ENCODE data around the gene ETDA. TPM values are rescaled to one million over a fixed set of nuclear protein-coding genes. Genes with fewer than 3 reads are reported as not detected.
"Not testable (repeated sequence)": the region's sequence is repeated elsewhere in the genome, so short reads cannot be mapped to it uniquely, and the experiment has no call there.

The ETDA gene
- not detected for total RNA-seq

- H3K4me1 ChIP-seq; ATAC-seq; H3K27me3 ChIP-seq; H3K36me3 ChIP-seq (replicated peaks in 1 of 2; ENCODE audit: insufficient read depth in 1 of 2, low read depth in 2 of 2); DNase-seq; intact Hi-C loops (cut with DNase I); H3K9me3 ChIP-seq; H3K4me3 ChIP-seq; H3K27ac ChIP-seq: not testable (repeated sequence)
- no CpG with 5 or more reads among the region's 1 CpG for WGBS, 2 donors
Observed at GRCh38 chrX:135252011-135252518, at the start of gene ETDA. Gene ETDA (plus strand): TSS chrX:135252061. CDS start chrX:135253277, 1,216 bp downstream.

DNA sequence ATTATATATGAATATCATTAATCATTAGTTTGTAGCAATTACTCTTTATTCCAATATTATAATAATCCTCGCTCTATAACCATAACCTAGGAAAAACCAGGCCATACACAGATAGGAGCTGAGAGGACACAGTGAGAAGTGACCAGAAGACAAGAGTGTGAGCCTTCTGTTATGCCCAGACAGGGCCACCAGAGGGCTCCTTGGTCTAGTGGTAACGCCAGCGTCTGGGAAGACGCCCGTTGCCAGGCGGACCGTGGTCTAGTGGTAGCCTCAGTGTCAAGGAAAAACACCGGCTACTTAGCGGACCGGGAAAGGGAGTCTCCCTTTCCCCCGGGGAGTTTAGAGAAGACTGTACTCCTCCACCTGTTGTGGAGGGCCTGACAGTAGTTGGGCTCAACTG is 45.4 kb upstream of the ETDA start:
- H3K27me3 ChIP-seq; H3K27ac ChIP-seq; H3K9me3 ChIP-seq; intact Hi-C loops (cut with DNase I); ATAC-seq; H3K4me1 ChIP-seq; H3K4me3 ChIP-seq; H3K36me3 ChIP-seq (replicated peaks in 1 of 2; ENCODE audit: insufficient read depth in 1 of 2, low read depth in 2 of 2): not testable (repeated sequence)
- 13 to 14% methylated on average over 6 to 10 of the region's 11 CpGs for WGBS, 2 donors
- peak in 3 of 7 experiments; percentile 21 to 45 (median 27) for TF ChIP-seq CTCF (IDR thresholded peaks at IDR 0.05)
- peak in 3 of 4 donors; percentile 14 to 60 (median 22) for DNase-seq

DNA sequence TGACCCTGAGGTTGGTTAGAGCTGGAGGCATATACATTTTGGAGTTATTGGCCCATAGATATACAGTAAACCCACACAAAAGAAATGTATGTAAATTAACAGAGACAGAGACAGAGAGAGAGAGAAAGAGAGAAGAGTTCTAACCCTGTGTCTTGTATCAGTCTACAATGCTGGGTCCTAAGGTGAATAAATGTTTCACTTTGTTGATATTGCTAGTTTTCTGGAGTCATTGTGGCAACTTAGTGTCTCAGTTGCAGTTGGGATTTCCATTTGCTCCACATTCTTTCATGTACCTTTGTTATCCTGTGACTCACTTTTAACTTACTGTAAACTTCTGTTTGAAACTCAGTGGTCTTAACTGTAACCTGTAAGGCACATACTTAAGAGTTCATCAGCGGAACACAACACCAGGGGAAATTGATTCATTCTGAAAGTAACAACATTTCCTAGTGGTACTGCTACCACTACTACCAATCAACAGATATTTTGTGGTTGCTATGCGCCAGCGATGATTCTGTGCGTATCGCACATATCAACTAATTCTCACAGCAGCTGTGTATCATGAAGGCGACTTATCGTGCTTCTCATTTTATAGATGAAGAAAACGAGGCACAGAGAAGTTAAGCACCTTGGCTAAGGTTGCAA is 38.5 kb upstream of the ETDA start:
- ATAC-seq = no peak
- H3K4me1 ChIP-seq = no peaks in the 10 kb centered on the region

GRCh38 chrX:135245989-135246388 is 5.9 kb upstream of the ETDA start:
- H3K9me3 ChIP-seq; ATAC-seq; H3K36me3 ChIP-seq (replicated peaks in 1 of 2; ENCODE audit: insufficient read depth in 1 of 2, low read depth in 2 of 2); H3K4me1 ChIP-seq; H3K27me3 ChIP-seq; DNase-seq; H3K27ac ChIP-seq; H3K4me3 ChIP-seq; intact Hi-C loops (cut with DNase I): not testable (repeated sequence)
- WGBS, 2 donors = no CpG with 5 or more reads among the region's 6 CpGs

More for the DNA sequence above, 38.5 kb upstream of the ETDA start:
- intact Hi-C loops (cut with DNase I) = no loop called here
- TF ChIP-seq POLR2A (IDR thresholded peaks at IDR 0.05) (no peak), CTCF (IDR thresholded peaks at IDR 0.05) (no peak)
- 75 to 80% methylated on average over 8 of the region's 8 CpGs for WGBS, 2 donors
- H3K27ac ChIP-seq = no peak overlapping the region
- H3K36me3 ChIP-seq (replicated peaks in 1 of 2; ENCODE audit: insufficient read depth in 1 of 2, low read depth in 2 of 2) = no peaks in the 10 kb centered on the region
- no peaks in the 10 kb centered on the region for H3K9me3 ChIP-seq
- no peaks in the 10 kb centered on the region for H3K27me3 ChIP-seq
- no peak overlapping the region for H3K4me3 ChIP-seq
- DNase-seq = no peak

DNA sequence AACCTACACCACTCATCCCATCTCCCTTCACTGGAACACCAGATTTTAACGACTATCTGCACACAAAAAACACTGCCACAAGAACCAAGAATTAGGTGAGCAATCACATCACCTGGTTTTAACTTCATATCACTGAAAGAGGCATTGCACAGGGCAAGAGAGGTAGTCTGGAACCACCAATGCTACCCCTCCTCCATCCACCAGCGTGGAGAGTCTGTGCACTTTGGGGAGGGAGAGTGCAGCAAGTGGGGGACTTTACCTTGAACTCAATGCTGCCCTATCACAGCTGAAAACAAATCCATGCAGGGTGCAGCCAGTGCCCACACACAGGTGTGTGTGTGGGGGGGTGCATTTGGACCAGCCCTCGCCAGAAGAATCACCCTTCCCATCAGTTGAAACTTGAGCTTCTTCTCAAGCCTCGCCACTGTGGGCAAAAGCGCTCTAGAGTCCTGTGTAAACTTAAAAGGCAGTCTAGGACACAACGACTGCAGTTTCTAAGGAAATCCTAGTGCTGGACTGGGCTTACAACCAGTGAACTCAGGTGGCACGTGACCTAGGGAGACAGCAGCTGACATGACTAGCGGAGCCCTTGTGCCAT is 4.3 kb downstream of the ETDA start:
- H3K4me1 ChIP-seq; H3K9me3 ChIP-seq; DNase-seq; H3K4me3 ChIP-seq; intact Hi-C loops (cut with DNase I); H3K27ac ChIP-seq; H3K27me3 ChIP-seq; H3K36me3 ChIP-seq (replicated peaks in 1 of 2; ENCODE audit: insufficient read depth in 1 of 2, low read depth in 2 of 2); ATAC-seq: not testable (repeated sequence)
- WGBS, 2 donors = 17 to 80% methylated on average over 1 to 3 of the region's 8 CpGs

DNA sequence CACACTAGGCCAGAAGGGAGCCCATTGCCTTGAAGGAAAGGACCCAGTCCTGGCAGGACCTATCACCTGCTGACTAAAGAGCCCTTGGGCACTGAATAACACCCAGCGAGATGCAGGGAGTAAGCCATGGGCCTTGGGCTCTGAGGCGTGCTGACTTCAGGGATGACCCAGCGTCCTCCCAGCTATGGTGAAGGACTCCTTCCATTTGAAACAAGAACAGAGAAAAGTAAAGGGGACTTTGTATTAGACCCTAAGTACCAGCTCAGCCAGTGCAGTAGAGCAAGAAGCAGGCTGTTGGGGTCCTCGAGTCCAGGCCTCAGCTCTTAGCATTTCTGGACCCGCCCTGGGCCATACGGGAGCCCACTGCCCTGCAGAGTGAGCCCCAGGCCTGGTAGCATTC is 5.1 kb downstream of the ETDA start:
- Histone ChIP-seq H3K27ac (no peak overlapping the region), H3K4me1 (no peaks in the 10 kb centered on the region), H3K36me3 (replicated peaks in 1 of 2; ENCODE audit: insufficient read depth in 1 of 2, low read depth in 2 of 2) (no peaks in the 10 kb centered on the region), H3K27me3 (no peaks in the 10 kb centered on the region), H3K9me3 (no peaks in the 10 kb centered on the region), H3K4me3 (no peak overlapping the region)
- DNase-seq (no peak), ATAC-seq (no peak)
- TF ChIP-seq CTCF (IDR thresholded peaks at IDR 0.05) = no peak
- TF ChIP-seq POLR2A (IDR thresholded peaks at IDR 0.05) = no peak
- WGBS, 2 donors = 85 to 93% methylated on average over 3 of the region's 6 CpGs
- intact Hi-C loops (cut with DNase I) = no loop called here

Measured in body of pancreas (tissue), 4 donors.